Stomach (tissue), 4 donors: ENCODE results near the gene TSPAN10.

ENCODE experiments used
- CTCF ChIP-seq, 7 experiments: fragments of 450-650 bp in 4 of 7; fragments of 200-600 bp in 3 of 7; sonication (generic) in 3 of 7; IDR thresholded peaks; one replicate each; pipeline ENCODE4 v1.5.1; 2016 to 2019; ENCODE audit warnings: antibody characterized with exemption in 7 of 7, control low read depth in 2 of 7, mild to moderate bottlenecking in 1 of 7
- POLR2A ChIP-seq, 4 donors: fragments of 450-650 bp; IDR thresholded peaks; one replicate each; pipeline ENCODE4 v1.6.1; 2016; ENCODE audit warnings: antibody characterized with exemption in 4 of 4, control low read depth in 2 of 4, mild to moderate bottlenecking in 1 of 4, moderate library complexity in 1 of 4

- TF ChIP-seq CTCF (IDR thresholded peaks at IDR 0.05) (no peak), POLR2A (IDR thresholded peaks at IDR 0.05) (no peak)
These were observed 11.7 kb downstream of the TSPAN10 start for GRCh38 chr17:81648707-81649085.
